ENCODE measurements around the gene TRHDE.

Gene TRHDE

GRCh38 chr12:72442217-72442616, 170.0 kb downstream of the TRHDE start:
- DNase-seq (ENCODE audit: low read depth in 2 of 2): no peak

GRCh38 chr12:72444125-72444524, 172.0 kb downstream of the TRHDE start:
- DNase-seq (ENCODE audit: low read depth in 2 of 2): no peak

- no peak for DNase-seq (ENCODE audit: low read depth in 2 of 2)
Measured at GRCh38 chr12:72444566-72444965, 172.4 kb downstream of the TRHDE start.

- no peak for DNase-seq (ENCODE audit: low read depth in 2 of 2)
Measured at GRCh38 chr12:72448089-72448488, 175.9 kb downstream of the TRHDE start.

- no peak for DNase-seq (ENCODE audit: low read depth in 2 of 2)
Measured at GRCh38 chr12:72448805-72449204, 176.6 kb downstream of the TRHDE start.

GRCh38 chr12:72453066-72453465, 180.9 kb downstream of the TRHDE start:
- no peak for DNase-seq (ENCODE audit: low read depth in 2 of 2)

GRCh38 chr12:72453550-72453949, 181.4 kb downstream of the TRHDE start:
- DNase-seq (ENCODE audit: low read depth in 2 of 2): no peak

GRCh38 chr12:72464471-72464870, 192.3 kb downstream of the TRHDE start:
- DNase-seq (ENCODE audit: low read depth in 2 of 2): no peak

GRCh38 chr12:72465155-72465554, 193.0 kb downstream of the TRHDE start:
- no peak for DNase-seq (ENCODE audit: low read depth in 2 of 2)

- DNase-seq (ENCODE audit: low read depth in 2 of 2): no peak
Measured at GRCh38 chr12:72465940-72466630, 193.9 kb downstream of the TRHDE start.

- no peak for DNase-seq (ENCODE audit: low read depth in 2 of 2)
Measured at GRCh38 chr12:72467985-72468384, 195.8 kb downstream of the TRHDE start.

- no peak for DNase-seq (ENCODE audit: low read depth in 2 of 2)
Measured at GRCh38 chr12:72468505-72468904, 196.3 kb downstream of the TRHDE start.

GRCh38 chr12:72471806-72472205, 199.6 kb downstream of the TRHDE start:
- no peak for DNase-seq (ENCODE audit: low read depth in 2 of 2)

- DNase-seq (ENCODE audit: low read depth in 2 of 2): no peak
Measured at GRCh38 chr12:72472350-72472749, 200.2 kb downstream of the TRHDE start.

GRCh38 chr12:72476301-72476700, 204.1 kb downstream of the TRHDE start:
- DNase-seq (ENCODE audit: low read depth in 2 of 2): no peak

- DNase-seq (ENCODE audit: low read depth in 2 of 2): no peak
Measured at GRCh38 chr12:72485017-72485701, 213.0 kb downstream of the TRHDE start.

GRCh38 chr12:72491426-72491825, 219.3 kb downstream of the TRHDE start:
- DNase-seq (ENCODE audit: low read depth in 2 of 2): no peak

GRCh38 chr12:72493407-72493806, 221.2 kb downstream of the TRHDE start:
- DNase-seq (ENCODE audit: low read depth in 2 of 2): no peak

GRCh38 chr12:72498354-72498753, 226.2 kb downstream of the TRHDE start:
- no peak for DNase-seq (ENCODE audit: low read depth in 2 of 2)

GRCh38 chr12:72499244-72499643, 227.1 kb downstream of the TRHDE start:
- no peak for DNase-seq (ENCODE audit: low read depth in 2 of 2)

GRCh38 chr12:72502546-72502945, 230.4 kb downstream of the TRHDE start:
- DNase-seq (ENCODE audit: low read depth in 2 of 2): no peak

GRCh38 chr12:72505227-72505626, 233.1 kb downstream of the TRHDE start:
- DNase-seq (ENCODE audit: low read depth in 2 of 2): no peak

GRCh38 chr12:72509891-72510290, 237.7 kb downstream of the TRHDE start:
- DNase-seq (ENCODE audit: low read depth in 2 of 2): no peak

GRCh38 chr12:72510772-72511171, 238.6 kb downstream of the TRHDE start:
- DNase-seq (ENCODE audit: low read depth in 2 of 2): no peak
